BLaER1 (cell line): Measurements from ENCODE around the gene PDHA2.
"Not testable (repeated sequence)": the region's sequence is repeated elsewhere in the genome, so short reads cannot be mapped to it uniquely, and the experiment has no call there.

Experiments
- H3K27ac ChIP-seq: shearing (Covaris generic); formaldehyde crosslinking; 2 replicates; pipeline ENCODE4 v1.8.1; 2022
- H3K27me3 ChIP-seq: shearing (Covaris generic); formaldehyde crosslinking; 2 replicates; pipeline ENCODE4 v1.8.1; 2022
- H3K36me3 ChIP-seq: shearing (Covaris generic); formaldehyde crosslinking; 2 replicates; pipeline ENCODE4 v1.8.1; 2022
- H3K4me1 ChIP-seq: shearing (Covaris generic); formaldehyde crosslinking; 2 replicates; pipeline ENCODE4 v1.8.1; 2022
- H3K4me2 ChIP-seq: shearing (Covaris generic); formaldehyde crosslinking; 2 replicates; pipeline ENCODE4 v1.8.1; 2022
- H3K4me3 ChIP-seq: shearing (Covaris generic); formaldehyde crosslinking; 2 replicates; pipeline ENCODE4 v1.8.1; 2022
- H3K9ac ChIP-seq: shearing (Covaris generic); formaldehyde crosslinking; 2 replicates; pipeline ENCODE4 v1.8.1; 2022
- H3K9me3 ChIP-seq: shearing (Covaris generic); formaldehyde crosslinking; 2 replicates; pipeline ENCODE4 v1.8.1; 2022
- H4K20me1 ChIP-seq: shearing (Covaris generic); formaldehyde crosslinking; 2 replicates; pipeline ENCODE4 v1.8.1; 2022
- Cebpa-rat ChIP-seq: shearing (Covaris generic); IDR thresholded peaks from 2 replicates; pipeline ENCODE4 v1.8.1; 2022

The PDHA2 gene

DNA sequence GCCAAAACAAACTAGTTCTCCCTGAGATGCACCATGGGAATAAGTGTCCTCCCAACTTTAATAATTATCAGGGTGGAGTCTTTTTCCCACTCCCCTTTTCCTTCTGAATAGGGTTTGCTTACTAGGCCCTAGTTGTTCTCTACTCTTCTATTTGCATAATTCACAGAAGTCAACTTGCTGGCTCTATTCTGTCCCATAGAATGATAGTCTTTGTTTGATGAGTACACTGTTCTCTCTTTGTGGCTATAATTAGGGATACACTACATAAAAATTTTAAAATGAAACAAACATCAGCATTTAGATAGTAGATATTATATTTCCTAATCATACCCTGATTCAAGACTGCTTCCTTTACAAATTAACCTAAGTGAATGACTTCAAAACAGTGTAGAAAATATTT, 10.3 kb downstream of the PDHA2 start:
- H3K36me3 ChIP-seq: no peaks in the 10 kb centered on the region

DNA sequence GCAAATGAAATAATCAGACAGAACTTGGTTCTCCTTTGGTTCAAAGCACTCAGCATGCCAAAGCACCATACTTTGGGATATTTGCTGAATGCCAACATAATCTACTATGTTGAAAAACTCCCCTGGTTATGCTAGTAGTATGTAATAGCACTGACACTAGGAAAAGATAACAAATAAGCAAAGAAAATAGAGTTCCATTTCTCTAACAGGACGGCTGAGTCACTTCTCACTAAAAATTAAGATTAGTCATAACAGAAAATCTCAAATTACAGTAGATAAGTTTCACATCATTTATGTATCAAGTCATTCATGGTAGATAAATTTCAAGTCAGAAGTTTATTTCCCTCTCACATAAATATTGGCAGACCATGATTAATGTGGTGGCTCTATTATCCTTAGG, 17.9 kb downstream of the PDHA2 start:
- no peak overlapping the region for H3K4me3 ChIP-seq
- no peaks in the 10 kb centered on the region for H4K20me1 ChIP-seq
- no peak for TF ChIP-seq Cebpa-rat
- H3K27me3 ChIP-seq: no peaks in the 10 kb centered on the region
- H3K4me2 ChIP-seq: no peak overlapping the region
- no peak overlapping the region for H3K9ac ChIP-seq
- H3K4me1 ChIP-seq: no peaks in the 10 kb centered on the region
- no peaks in the 10 kb centered on the region for H3K36me3 ChIP-seq
- H3K27ac ChIP-seq: no peak overlapping the region
- H3K9me3 ChIP-seq: no peaks in the 10 kb centered on the region

More for the DNA sequence above, 10.3 kb downstream of the PDHA2 start:
- TF ChIP-seq Cebpa-rat: no peak
- no peak overlapping the region for H3K4me2 ChIP-seq
- no peaks in the 10 kb centered on the region for H3K27me3 ChIP-seq
- no peak overlapping the region for H3K27ac ChIP-seq
- no peak overlapping the region for H3K4me3 ChIP-seq
- H3K9ac ChIP-seq: no peak overlapping the region
- H3K4me1 ChIP-seq: no peaks in the 10 kb centered on the region
- no peaks in the 10 kb centered on the region for H3K9me3 ChIP-seq
- no peaks in the 10 kb centered on the region for H4K20me1 ChIP-seq

- Histone ChIP-seq H3K27ac (no peak overlapping the region), H4K20me1 (no peaks in the 10 kb centered on the region), H3K9ac (no peak overlapping the region), H3K36me3 (no peaks in the 10 kb centered on the region), H3K4me1 (no peaks in the 10 kb centered on the region), H3K4me2 (no peak overlapping the region), H3K27me3 (no peaks in the 10 kb centered on the region), H3K9me3 (peaks cover 23% of the 10 kb centered on the region), H3K4me3 (no peak overlapping the region)
- no peak for TF ChIP-seq Cebpa-rat
Measured at GRCh38 chr4:95867919-95868318, 28.0 kb downstream of the PDHA2 start.

GRCh38 chr4:95869414-95869813, 29.5 kb downstream of the PDHA2 start:
- H3K27ac ChIP-seq, H4K20me1 ChIP-seq, H3K9ac ChIP-seq, H3K4me2 ChIP-seq, H3K36me3 ChIP-seq, H3K4me1 ChIP-seq, H3K4me3 ChIP-seq, H3K27me3 ChIP-seq: not testable (repeated sequence)
- peaks cover 23% of the 10 kb centered on the region for H3K9me3 ChIP-seq

DNA sequence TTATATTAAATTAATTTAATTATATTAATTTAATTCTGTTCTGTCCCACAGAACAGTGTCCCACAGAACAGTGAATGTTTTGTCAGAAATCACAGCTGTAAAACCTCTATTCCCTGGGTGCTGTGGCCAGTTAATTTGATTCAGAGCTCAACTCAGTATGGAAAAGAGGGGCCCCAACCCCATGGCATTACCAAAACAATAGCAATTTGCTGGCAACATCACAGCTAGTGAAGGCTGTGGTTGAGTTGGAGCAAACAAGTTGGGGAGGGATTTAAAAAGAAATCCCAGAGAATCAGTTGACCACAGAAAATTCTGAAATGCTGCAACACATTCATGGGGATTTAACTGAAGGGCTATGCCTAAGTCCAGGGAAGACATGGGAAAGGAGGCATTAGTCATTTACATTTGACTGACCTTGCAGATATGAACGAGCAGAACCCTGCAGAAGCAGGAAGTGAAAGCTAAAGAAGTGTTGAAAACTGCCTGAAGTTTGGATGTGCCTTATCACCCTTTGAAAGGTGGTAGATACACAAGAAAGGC, 30.1 kb downstream of the PDHA2 start:
- no peaks in the 10 kb centered on the region for H3K4me1 ChIP-seq
- H3K9me3 ChIP-seq: peaks cover 23% of the 10 kb centered on the region
- H4K20me1 ChIP-seq: no peaks in the 10 kb centered on the region
- H3K27ac ChIP-seq: no peak overlapping the region
- no peak overlapping the region for H3K4me3 ChIP-seq
- H3K9ac ChIP-seq: no peak overlapping the region
- TF ChIP-seq Cebpa-rat: no peak
- H3K27me3 ChIP-seq: no peaks in the 10 kb centered on the region
- no peak overlapping the region for H3K4me2 ChIP-seq
- H3K36me3 ChIP-seq: no peaks in the 10 kb centered on the region

GRCh38 chr4:95877636-95878035, 37.7 kb downstream of the PDHA2 start:
- Histone ChIP-seq H3K27me3 (no peaks in the 10 kb centered on the region), H3K9me3 (no peaks in the 10 kb centered on the region), H3K4me3 (no peak overlapping the region), H3K9ac (no peak overlapping the region), H3K36me3 (no peaks in the 10 kb centered on the region), H4K20me1 (no peaks in the 10 kb centered on the region), H3K27ac (no peak overlapping the region), H3K4me2 (no peak overlapping the region), H3K4me1 (no peaks in the 10 kb centered on the region)
- no peak for TF ChIP-seq Cebpa-rat

- no peaks in the 10 kb centered on the region for H3K36me3 ChIP-seq
- no peaks in the 10 kb centered on the region for H3K27me3 ChIP-seq
- no peak overlapping the region for H3K9ac ChIP-seq
- no peaks in the 10 kb centered on the region for H3K4me1 ChIP-seq
- H3K4me3 ChIP-seq: no peak overlapping the region
- no peaks in the 10 kb centered on the region for H3K9me3 ChIP-seq
- no peak overlapping the region for H3K27ac ChIP-seq
- H4K20me1 ChIP-seq: no peaks in the 10 kb centered on the region
- H3K4me2 ChIP-seq: no peak overlapping the region
- TF ChIP-seq Cebpa-rat: no peak
Measured at GRCh38 chr4:95887551-95887950, 47.7 kb downstream of the PDHA2 start.

GRCh38 chr4:95889662-95890061, 49.8 kb downstream of the PDHA2 start:
- Histone ChIP-seq H3K9ac (no peak overlapping the region), H3K36me3 (no peaks in the 10 kb centered on the region), H3K27ac (no peak overlapping the region), H3K27me3 (no peaks in the 10 kb centered on the region), H3K4me2 (no peak overlapping the region), H3K4me1 (no peaks in the 10 kb centered on the region), H3K9me3 (no peaks in the 10 kb centered on the region), H3K4me3 (no peak overlapping the region), H4K20me1 (no peaks in the 10 kb centered on the region)
- no peak for TF ChIP-seq Cebpa-rat
